NCI-H1092 treated with DMSO at 0.1 percent for 48 hours (cell line): Measurements from ENCODE around the gene LYSMD2.
"Not testable (repeated sequence)": the region's sequence is repeated elsewhere in the genome, so short reads cannot be mapped to it uniquely, and the experiment has no call there.

Experiments used
- DNase-seq: peaks from one replicate; lab custom pipeline; 2025; lab: John Stamatoyannopoulos, UW

The LYSMD2 gene, protein sequence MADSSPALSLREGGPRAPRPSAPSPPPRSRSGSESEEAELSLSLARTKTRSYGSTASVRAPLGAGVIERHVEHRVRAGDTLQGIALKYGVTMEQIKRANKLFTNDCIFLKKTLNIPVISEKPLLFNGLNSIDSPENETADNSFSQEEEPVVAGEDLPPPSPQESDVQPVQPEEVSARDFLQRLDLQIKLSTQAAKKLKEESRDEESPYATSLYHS

DNA sequence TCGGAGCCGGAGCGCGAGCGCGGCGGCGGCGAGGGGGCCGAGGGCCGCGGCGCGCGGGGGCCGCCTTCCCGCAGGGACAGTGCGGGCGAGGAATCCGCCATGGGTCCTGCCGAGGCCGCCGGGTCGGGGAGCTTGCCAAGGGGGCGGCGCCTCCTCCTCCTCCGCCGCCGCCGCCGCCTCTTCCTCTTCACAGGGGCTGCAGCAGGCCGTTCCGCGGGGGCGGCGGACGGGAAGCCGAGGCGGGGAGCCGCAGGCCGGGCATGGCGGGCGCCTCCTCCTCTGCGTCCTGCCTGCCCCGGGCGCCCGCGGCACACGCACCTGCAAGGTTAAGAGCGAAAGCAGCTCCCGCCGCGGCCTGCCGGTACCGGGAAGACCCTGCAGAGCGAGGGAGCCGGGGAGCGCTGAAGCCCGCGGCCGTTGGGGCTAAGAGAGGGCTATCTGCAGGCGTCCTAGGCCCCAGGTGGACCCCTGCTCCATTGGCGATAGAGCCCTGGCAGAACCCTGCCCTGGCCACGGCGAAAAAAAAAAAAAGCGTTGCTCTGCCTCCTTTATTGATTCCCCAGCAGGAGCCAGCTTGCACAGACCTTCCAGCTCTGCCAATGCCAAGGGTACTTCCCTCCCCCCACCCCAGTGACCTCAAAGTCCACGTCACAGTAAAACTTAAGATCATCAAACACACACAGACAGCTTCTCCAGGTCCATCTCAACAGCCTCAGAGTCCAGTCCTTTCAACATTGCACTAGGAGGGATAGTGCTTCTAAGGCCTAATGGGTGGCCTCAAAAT, at the start of gene LYSMD2:
Gene LYSMD2 (minus strand): TSS at position 134 of the 784 bp plus-strand sequence. CDS start 33 bp downstream, at position 101.
- peak; percentile 56 for DNase-seq

DNA sequence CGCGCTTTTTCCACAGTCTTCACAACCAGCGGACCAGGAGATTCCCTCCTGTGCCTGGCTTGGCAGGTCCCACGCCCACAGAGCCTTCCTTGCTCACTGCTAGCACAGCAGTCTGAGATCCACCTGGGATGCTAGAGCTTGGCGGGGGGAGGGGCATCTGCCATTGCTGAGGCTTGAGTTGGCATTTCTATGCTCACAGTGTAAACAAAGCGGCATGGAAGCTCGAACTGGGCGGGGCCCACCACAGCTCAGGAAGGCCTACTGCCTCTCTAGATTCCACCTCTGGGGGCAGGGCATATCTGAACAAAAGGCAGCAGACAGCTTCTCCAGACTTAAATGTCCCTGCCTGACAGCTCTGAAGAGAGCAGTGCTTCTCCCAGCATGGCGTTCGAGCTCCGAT, 49.7 kb upstream of the LYSMD2 start:
- DNase-seq, result not testable (repeated sequence)

DNA sequence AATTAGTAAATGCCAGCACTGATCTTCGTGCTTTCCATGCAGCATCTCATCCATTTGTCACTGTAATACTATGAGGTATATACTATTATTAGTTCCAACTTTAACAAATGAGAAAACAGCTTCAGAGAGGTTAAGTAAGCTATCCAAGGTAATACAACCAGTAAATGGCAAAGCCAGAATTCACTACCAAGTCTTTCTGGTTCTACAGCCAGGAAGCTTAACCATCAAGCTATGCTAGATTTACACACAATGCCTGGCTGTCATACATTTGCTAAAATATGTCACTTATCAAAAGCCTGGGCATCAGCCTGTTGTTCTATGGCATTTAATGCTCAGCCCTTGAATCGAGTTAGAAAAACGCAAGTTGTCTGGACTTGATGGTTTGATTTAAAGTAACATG, 46.5 kb upstream of the LYSMD2 start:
- no peak for DNase-seq

DNA sequence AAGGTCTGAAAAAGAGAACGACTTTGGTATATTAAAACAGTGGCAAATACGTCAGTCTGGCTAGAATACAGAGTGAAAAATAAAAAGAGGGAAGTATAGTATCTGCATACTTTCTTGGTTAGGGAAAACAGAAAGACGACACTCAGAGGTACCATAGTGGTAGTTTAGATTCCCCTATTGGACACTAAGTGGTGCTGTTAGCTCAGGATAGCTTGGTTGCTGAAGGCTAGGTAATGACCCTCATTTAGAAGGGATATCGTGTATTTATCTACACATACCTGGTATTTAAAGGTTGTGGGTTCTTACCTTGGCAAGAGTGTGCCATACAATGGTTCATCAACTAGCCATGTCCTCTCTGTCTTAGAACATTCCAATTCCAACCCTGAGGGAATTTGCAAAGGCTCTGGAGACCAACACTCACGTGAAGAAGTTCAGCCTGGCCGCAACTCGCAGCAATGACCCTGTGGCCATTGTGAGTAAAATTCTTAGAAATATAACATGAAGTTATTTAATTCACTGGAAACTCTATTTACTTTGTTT, 45.0 kb upstream of the LYSMD2 start:
- no peak for DNase-seq

DNA sequence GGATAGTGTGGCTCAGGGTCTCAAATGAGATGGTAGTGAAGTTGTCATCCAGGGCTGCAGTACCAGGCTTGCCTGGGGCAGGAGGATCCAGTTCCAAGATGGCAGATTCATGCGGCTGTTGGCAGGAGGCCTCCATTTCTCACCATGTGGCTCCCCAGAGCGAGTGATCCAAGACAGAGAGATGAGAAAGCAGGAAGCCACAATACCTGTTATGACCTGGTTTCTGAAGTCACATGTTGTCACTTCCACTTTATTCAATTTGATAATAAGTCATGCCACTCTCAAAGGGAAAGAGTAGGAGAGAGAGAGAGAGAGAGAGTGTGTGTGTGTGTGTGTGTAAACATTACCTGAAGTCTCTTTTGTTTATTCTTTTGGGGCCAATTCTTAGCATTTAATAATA, 44.1 kb upstream of the LYSMD2 start:
- DNase-seq, result no peak

DNA sequence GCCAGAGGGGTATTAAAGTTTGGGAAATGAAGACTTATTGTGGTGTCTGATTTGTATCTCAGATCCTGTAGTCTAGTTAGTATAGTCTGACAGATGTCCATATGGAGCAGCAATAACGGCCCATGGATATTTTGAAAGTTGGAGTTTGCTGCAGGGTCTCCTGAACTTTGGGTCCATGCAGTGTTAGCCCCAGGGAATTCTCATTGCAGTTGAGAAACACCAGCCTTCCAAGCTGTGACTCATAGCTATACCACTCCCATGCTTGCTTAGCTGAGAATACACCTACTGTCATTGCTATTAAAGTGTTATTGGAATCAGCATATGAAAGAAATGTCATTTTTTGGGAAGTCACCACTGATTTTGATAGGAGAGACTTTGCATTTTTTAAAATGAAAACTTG, 43.2 kb upstream of the LYSMD2 start:
- DNase-seq, result no peak

DNA sequence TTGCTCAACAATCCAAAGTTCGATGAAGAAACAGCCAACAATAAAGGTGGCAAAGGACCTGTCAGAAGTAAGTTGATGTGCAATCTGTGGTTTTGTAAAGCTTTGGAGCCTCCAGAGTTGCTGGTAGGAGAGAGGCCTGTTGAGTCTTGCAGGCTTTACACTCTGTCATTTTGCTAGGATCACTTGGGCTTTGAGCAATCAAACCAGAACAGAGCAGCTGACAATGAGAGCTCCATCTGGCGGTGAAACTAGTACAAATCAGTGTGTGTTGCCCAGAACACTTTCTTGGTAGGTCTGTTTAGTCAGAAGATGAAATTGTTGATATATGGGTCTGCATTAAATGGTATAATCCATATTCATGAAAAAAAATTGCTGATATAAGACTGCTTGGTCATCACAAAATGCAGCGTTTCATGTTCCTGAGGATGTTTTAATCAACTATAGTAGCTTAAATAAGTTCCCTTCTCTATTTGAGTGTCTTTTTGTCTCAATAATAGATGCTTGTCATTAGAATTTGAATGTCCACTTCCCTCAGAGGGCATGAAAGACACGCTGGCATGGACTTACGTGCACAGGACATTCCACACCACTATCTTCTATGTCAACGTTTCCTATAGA, 39.6 kb upstream of the LYSMD2 start:
- peak; percentile 66 for DNase-seq

DNA sequence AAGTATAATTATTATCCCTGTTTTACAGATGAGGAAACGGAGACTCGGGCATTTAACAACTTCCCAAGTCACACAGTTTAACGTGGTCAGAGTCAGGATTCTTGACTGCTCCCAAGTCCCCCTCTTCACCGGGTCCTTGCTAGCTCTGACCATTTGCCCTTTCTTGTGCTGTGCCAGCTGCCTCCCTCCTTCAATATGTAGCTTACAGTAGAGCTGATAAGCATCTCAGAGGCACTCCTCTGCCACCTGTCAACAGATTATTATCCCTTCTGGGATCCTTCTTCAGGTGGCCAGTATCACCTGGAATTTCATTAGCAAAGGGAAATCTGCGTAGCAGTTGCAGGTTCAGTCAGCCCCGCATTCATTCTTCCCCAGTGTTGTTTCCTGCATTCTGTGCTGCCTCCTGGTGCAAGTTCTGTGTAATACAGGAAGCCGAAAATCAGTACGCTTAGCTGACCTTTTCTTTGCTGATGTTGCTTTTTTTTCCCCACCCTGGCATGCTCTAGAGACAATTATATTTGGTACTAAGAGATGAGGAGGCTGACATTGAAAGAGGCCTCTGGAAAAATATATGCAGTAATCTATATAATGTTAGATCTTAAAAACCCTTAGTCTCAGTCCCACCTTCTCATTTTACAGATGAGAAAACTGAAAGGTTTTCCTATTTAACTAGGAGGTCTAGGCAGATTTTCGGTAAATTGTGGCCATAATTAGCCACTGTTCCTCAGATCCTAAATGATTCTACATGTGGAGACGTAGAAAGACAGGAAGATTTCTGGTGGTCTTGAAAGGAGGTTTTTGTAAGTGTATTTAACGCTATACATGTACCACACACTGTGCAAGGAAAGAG, 38.7 kb upstream of the LYSMD2 start:
- DNase-seq, result peak; percentile 28

DNA sequence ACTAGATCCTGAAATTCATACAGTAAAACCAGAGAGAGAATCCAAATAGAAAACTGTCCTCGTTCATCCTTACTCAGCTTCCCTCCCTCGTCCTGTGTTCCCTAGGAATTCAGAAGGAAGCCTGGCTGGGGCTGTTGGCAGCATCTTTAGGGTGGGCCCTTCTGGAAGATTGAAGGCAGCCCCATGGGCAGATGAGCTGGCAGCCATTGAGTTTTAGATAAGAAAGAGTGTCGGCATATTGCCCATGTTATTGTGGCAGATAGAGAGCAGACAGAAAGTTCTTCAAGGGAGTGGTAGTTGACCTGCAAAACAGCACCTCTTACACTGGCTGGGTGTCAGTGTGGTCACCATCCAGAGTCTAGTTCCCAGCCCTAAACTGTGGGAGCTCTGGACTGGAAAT, 37.5 kb upstream of the LYSMD2 start:
- no peak for DNase-seq

DNA sequence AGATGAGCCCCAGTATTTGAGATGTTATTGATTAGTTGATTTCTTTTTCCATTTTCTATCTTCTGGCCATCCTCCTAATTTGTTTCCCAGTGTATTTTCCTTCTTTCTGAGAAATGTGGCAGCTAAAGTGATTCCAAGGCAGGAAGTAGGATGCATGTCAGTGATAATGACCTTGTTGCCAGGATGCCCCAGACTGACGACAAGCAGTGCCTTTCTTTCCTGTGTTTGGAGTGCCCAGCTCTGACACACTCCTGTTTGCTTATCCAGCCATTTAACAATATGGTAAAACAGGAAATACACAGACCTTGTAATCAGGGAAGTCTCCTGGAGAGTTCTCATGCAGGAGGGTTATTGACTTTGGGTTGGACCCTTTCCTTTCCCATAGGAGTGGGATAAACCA, 34.3 kb upstream of the LYSMD2 start:
- no peak for DNase-seq

DNA sequence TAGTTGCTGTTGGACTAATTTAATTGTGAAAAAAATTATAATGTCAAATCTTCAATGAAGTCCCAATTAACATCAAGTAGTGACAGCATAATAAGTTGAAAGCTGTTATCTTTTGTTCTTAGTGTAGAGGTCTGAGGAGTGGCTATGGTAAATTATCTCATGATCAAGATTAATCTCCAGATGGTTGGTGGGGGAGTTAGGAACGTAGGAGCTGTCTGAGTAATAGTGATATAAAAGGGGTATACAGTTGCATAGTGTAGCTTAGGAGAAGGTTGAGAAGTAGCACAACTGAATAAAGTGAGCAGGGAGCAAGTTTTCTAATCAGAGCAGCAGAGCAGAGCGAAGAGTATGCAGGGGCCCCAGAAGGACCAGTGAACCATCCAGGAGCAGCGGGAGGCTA, 33.4 kb upstream of the LYSMD2 start:
- DNase-seq, result no peak

DNA sequence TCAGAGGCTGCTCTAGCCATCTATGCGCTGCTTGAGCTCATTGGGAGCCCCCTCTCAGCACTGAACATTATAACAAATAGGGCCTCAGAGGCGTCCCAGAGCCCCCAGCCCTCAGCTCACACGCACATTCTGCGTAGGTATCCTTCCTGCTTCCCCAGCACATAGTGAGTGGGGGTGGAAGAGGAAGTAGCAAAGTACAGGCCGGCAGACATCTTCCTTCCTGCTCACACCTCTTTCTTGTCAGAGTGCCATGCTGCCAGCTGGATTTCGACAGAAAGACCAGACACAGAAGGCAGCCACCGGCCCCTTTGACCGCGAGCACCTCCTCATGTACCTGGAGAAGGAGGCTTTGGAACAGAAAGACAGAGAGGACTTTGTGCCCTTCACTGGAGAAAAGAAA, 30.6 kb upstream of the LYSMD2 start:
- DNase-seq, result no peak

DNA sequence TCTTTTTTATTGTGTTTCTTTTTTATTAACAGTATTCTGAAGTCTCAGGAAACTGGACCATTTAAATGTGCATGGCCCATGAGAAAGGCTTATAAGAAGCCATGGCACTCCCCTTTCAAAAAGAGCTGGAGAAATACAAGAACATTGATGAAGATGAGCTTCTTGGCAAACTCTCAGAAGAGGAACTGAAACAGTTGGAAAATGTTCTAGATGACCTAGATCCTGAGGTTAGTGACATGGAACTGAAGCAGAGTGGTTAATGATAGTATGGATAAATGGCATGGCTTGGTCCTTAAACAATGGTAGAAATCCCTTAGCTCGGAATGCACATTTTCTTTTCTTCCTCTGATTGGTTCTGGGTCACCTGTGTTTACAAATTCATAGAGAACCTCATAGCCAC, 28.9 kb upstream of the LYSMD2 start:
- no peak for DNase-seq

DNA sequence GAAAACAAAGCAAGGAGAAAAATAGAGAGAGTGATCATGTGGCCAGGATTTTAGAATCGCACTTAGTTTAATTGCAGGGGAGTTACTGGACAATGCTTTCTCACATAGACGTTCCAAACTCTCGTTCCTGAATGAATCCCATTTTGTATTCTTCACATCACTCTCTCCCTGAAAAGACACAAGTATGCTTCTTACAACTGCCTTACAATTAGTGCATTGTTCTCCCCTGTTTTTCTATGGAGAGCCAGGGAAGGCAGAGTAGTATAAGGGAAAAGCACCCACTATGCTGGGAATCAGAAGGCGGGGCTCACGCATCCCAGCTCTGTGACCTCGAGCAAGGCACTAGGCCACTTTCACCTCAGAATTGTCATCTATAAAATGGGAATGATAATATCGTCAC, 28.3 kb upstream of the LYSMD2 start:
- DNase-seq, result no peak

DNA sequence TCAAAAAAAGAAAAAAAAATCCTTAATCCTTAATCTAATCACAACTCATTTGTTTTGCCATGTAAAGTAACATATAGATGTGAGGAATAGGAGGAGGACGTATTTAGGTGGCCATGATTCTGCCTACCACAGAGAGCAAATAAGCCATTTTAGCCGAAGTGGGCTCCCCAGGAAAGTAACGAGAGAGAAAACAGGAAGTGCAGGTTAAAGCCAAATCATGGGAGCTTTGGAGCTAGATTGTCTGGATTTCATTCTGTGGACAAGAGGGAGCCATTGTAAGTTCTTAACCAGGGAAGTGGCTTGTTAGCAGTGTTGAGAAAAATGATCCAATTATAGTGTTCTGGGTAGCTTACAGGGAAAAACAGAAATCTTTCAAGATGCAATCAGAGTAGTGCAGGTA, 23.4 kb upstream of the LYSMD2 start:
- DNase-seq, result no peak

DNA sequence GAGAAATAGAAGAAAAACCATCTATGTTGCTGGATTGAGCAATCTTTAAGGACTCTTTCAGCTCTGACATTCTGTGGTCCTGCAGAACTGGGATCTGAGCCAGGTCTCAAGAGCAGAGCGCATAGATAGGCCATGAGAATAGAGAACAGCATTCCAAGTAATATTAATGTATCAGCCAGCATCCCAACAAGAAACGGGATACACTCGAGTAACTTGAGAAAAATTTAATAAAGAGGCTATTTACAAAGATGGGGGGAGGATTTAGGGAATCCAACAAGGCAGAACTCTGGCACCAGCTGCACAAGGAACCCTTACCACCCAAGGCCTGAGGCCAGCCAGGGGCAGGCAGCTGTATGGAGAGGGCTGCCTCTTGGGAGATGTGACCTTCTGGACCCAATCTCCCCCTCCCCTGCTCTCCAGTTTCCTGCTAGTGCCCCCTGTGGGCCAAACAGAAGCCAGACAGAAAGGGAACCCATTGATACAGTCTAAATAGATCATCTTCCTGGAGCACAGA, 22.2 kb upstream of the LYSMD2 start:
- DNase-seq, result peak; percentile 18

DNA sequence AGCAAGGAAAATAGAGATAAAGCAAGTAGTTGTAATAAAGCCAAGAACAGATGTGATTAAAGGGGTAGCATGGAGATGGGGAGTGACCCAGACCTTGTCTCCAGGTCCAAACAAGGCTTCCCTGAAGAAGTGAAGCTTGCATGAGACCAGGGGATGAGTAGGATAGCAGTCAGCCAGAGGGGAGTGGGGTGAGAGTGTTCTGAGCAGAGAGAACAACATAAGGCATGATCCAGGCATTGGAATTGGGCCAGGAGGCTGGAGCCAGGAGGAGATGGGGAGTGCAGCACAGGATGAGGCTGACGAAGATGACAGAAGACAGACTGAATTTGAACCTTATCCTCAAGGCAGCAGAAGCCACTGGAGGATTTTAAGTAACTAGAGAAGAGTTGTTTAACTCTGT, 21.2 kb upstream of the LYSMD2 start:
- peak; percentile 25 for DNase-seq

DNA sequence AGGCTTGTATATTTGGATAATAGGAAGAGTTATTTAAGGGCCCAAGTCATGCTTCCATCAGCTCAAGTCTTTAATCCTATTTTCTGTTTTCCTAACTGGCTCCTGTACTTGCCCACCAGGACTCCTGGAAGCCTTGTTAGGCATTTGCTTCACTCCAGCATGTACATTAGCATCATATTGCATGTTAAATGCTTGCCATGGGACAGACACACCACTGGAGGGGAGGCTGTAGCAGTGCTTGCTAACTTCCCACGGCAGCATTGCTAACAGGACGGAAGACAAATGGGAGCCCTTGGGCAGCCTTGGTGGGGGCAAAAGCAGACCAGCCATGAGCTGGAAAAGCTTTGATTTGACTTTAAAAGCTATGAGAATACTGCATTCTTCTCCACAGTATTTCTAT, 20.0 kb upstream of the LYSMD2 start:
- DNase-seq, result no peak

DNA sequence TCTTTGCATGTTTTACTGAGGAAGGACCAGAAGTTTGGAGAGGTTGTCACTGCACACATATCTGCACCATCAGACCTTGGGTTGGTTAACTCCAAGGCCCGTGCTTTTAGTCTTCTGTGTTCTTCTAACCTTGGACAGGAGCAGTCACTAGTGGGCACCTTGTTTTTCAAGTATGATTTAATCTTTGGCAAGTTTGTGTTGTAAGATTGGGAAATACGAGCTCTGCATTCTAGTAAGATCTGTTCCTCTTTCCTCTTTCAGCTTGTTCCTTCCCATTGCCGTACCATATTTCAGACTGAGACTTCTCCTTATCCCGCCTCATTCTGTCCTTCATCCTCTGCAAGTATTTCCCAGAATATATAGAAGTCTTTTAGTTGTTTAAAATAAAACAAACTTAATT, 19.0 kb upstream of the LYSMD2 start:
- no peak for DNase-seq

DNA sequence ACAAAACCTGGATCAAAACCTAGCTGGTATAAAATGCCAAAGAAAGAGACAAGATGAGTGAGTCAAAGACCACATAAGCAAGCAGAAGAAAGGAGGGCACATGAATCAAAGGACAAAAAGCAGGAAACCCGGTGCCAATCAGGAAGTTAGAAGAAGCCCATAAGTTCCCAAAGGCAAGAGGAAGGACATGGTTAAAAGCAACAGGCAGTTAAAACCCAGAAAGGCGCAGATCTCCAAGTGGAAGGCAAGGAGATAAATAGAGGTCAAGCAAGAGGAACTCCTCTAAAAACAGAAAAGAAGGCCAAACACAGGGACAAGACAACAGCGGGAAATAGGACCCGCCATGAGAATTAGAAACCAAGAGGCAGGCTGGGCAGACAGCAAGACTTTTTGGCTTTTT, 18.3 kb upstream of the LYSMD2 start:
- DNase-seq, result no peak

DNA sequence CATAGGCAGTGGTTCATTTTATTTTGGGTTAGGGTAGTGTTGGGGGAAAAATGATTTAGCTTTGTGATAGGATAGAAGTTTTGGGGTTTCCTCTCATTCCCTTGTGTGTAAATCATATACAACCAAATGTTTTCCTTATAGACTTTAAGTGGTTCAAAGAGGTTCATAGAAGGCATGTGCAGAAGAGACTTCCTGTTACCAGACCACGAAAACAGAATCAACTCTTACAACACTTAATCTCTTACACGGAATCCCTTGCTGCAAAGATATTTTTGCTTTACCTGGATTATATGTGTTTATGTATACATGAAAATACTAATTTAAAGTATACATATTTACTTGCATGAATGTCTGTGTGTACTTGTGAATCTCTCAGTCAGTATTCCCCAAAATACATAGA, 16.8 kb upstream of the LYSMD2 start:
- DNase-seq, result no peak

DNA sequence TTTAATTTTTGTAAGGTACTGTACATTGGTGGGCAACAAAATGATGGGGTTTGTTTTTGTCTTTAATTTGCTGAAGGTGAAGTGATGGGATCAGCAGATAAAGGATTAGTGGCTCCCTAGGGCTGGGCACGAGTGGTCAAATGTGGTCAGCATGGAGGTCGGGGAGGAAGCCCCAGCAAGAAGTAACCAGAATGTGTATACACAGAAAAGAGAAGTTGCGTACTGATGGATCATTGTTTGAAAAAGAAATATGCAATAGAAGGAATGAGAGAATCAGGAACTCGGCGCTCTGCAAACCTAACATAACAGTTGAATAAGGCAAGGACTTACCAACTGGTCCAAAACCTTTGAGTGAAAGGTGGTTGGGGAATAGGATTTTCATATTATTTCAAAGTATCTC, 15.4 kb upstream of the LYSMD2 start:
- no peak for DNase-seq
